HG02970 (cell line): Measurements from ENCODE around the gene PDGFD.

ENCODE experiments used
- ATAC-seq: cut with Tn5 transposase; IDR thresholded peaks from one replicate; pipeline ENCODE4 v1.9.1; 2021; ENCODE audit warnings: mild to moderate bottlenecking, moderate library complexity, moderate number of reproducible peaks; ENCODE audit not compliant: unreplicated experiment, low FRiP score

The PDGFD gene

DNA sequence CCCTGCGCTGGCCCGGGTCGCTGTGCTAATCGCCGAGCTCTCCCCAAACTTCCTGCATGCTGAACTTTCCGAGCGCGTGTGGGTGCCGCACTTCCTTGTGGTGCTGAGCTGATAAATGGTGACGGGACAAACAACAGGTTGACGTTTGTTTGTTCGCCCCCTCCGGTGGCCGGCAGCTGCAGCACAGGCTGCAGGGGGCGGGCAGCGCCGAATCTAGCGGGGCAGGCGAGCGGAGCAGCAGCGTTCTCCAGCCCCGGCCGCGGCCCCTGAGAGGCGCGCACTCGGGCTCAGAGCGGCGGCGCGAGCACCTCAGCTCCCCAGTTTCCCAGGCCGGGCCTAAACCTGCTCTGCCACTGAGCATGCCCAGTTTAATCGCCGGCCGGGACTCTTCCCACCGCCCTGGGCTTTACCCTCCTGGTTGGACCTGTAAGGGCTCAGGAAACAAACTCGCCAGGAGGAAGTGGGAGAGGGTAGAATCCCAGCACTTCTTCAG, at the start of gene PDGFD:
PDGFD (minus strand) TSS at position 120 of the 493 bp plus-strand sequence.
- ATAC-seq: peak; percentile 95

DNA sequence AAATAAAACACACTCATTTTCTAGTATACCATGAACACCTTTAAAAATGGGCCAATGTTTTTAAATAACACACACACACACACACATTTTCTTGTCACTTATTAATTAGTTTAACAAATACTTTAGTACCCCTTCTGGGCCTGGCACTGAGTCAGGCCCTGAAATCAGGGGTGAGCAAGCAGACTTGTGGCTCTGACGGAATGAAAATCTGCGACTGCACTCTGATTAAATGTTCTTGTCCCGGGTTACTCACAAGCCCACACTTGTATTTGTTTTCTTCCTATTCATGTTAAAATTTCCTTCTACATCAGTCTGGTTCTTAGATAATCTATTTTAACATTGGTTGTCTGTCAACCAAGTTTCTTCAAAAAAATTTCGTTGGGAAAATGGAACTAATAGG, 43.0 kb upstream of the PDGFD start:
- no peak for ATAC-seq

DNA sequence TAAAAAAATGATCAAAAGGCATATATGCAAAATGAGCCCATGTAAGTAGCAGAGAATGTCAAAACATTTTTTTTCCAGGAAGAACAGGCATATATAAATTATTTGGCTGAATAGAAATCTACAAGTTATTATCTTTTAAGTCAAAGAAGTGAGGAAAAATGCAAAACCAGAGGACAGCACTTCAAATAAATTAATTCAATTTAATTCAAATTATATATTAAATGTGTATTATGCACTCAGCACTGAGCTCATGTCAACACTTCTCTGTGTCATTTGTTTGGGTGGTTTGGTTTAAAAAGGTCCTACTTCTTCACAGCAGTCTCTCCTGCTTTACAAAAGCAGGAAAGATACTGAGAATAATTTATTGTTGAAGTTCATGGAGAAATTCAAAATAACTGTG, 41.9 kb upstream of the PDGFD start:
- ATAC-seq: no peak

DNA sequence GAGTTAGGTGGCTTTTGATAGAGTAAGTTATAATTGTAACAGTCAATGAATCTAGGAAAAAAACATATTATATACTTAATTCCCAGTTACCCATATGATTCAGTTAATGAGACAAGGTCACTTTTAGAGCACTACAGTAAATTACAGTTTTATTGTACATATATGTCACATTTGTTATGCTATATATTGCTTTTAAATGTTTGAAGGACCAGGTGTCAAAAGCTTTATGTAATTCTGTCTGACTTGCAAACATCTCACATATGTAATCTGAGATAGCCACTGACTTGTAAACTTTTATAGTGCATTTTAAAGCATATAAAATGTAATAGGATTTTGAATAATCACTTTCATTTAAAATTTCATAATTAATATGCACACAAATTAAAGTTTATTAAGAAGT, 36.7 kb upstream of the PDGFD start:
- ATAC-seq: no peak

DNA sequence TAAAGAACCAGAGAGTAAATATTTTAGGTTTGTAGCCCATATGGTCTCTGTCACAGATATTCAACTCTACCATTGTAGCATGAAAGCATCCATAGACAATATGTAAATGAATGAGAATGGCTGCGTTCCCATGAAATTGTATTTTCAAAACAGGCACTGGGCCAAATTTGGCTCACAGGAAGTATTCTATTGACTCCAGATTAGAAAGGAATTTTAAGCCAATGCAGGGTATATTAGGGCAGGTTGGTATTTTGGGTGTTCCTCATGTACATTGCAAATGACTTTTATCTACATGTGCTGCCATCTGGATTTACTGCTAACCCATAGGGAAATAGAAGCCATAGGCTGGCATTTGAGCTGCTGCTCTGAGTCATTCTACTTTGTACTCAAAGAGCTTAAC, 35.1 kb upstream of the PDGFD start:
- no peak for ATAC-seq

DNA sequence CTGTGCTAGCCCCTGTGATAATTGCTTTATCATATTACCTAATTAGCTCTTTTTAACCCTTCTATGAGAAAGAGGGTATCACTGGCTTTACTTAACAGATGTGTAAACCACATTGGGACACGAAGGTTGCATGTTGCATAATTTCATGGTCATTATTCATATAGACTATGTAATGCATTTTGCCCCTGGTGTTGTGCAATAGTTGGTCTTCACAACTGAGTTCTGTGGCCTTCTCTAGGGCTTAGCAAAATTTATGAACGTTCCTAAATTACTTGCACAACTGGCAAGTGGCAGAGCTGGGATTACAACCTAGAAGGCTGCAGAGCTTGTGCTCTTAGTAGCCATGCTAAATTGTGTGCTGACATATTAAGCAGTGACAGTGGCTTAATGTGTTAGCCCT, 34.6 kb upstream of the PDGFD start:
- no peak for ATAC-seq

DNA sequence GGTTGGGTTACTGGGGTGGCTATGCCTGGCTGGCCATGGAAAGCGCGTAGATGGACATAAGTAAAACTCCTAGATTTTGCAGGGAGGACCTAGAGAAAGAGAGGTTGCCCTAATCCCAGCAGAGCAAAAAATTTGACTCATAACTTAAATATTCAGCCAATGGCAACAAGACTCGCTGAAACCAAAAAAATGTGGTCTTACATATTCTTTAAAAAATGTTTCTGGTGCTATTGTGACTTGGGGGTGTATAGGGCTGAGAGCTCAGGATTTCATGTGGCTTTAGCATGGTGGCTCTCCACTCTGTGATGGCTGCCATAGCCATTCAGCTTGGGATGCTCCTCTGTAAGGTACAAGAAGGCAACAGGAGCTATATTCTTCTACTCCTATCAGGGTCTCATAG, 27.2 kb upstream of the PDGFD start:
- ATAC-seq: no peak

DNA sequence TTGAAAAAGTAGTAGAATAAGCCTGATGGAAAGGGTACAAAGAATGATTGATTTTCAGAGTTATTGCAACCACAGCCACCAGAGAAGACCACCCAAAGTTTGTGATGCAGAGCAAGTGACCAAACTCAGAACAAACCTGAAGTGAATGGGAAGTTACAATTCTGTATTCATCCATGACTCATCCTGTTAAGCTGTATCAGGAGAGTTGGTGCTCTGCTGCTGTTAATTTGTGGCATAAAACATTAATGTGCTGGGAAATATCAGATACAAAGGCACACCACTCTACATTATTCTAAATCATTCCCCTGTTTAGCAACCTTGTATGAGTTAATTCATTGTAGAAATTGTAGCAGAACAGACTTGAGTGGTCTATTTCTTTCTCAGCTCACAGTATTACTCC, 19.6 kb upstream of the PDGFD start:
- ATAC-seq: no peak

DNA sequence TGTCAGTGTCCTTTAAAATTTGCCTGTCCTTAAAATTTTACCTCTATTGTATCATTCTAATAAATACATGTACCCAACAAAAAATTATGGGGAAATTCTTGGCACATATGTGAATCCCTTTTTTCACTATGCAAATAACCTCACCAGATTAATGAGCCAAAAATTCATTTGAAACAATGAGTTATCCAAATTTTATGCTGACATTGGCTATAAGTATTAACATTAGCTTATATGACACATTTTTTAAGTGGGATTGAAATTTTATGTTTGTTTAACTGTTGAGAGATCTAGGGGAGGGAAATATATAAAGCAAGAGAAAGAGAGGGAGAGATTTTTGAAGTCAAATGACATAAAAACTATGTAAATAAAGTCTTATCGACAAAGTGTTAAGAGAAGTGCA, 11.8 kb upstream of the PDGFD start:
- no peak for ATAC-seq

DNA sequence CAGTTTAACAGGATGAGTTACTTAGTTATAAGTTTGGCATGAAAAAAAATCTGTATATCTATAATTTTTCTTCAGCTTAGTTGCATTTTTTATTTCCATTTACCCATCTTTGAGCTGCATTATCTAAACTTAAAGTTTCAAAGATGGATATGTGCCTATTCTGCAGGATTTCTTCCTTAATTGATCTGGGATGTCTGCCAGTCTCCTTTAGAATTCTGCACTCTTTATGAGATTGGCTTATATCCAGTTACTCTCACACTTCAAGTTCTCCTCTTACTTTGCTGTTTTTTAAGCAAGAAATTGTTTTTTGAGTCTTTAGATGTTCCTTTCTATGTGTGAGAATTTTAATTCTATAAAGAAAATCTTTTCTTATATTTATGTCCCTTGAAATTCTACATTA, 5.1 kb upstream of the PDGFD start:
- ATAC-seq: no peak

DNA sequence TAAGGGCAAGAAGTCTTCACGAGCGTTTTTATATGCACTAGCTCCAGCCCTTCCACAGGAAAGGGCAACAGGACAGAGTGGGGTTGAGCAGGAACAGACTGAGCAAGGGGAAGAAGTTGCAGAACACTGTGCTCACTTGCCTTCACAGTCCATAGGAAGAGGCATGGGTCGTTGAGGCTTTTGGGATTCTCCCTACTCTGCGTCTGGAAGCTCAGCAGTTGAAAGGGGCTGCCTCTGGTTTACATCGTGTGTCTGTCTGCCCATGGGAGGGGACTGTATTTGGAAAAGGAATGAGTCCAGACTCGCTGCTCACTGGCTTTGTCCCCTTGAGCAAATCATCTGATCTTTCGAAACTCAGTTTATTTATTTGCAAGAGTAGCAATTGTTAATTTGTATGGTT, 1.1 kb upstream of the PDGFD start:
- ATAC-seq: no peak

DNA sequence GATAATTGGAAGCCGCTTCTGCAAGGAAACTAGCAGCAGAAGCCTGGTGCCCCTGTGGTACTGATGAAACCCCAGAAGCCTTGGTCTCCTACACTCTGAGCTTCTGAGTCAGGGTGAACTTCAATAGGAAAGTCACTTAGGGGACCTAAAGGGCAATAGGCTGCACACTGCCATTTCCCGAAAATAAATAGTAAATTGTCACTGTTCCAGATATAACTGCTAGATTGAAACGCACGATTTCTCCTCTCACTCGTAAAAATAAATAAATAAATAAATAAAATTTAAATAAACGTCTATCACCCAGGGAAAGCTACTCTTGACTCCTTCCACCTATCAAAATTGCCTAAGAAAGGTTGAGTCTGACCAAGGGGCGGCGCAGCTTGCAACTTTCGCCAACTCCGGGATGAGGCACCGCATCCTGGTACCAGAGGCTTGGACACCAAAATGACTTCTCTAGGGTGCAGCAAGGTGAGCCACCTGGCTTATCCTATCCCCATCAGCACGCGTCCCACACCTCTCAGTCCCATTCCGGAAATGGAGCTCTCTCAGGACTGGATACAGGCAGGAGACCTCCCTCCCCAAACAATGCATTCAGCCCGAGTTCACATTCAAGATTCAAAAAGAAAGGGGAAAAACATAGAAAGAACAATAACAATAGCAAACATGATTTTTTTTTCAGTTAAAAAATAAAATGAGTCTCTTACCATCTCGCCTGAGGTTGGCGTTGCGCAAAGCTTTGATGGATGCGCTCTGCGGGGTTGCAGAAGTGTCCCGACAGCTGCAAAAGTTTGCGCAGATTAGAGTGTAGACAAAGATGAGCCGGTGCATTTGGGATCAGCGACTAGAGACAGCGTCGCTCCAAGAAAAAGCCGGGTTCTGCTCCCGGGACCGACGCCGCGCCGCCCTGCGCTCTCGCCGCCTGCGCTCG, 583 bp downstream of the PDGFD start:
- ATAC-seq: no peak

DNA sequence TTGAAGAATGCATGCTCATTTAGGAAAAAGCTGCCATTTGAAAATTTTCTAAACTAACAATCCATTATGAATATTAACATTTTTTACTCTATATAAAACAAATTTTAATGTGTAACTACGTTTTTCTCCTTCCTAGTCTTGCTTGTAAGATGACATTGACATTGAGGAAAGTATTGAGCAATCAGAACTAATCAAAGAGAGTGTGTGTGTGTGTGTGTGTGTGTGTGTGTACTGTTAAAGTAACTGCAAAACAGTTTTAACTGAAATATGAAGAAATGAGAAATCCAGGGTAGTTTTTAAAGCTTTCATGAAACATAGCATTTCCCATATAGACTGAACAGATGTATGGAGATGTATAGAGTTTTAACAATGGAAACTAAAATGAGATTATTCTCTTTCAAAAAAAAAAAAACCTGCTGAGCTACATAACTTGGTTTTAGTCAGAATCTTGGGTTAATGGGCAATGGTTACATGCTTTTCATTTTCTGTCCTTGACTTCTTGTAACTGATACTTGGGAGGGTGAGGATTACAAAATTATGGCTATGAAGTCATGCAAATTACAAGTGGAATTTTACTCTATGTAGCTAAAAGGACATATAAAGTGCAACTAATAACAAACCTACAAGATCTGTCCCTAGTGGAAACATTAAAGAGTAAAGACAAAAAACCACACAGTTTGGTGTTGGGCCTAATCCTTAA, 2.0 kb downstream of the PDGFD start:
- ATAC-seq: no peak

DNA sequence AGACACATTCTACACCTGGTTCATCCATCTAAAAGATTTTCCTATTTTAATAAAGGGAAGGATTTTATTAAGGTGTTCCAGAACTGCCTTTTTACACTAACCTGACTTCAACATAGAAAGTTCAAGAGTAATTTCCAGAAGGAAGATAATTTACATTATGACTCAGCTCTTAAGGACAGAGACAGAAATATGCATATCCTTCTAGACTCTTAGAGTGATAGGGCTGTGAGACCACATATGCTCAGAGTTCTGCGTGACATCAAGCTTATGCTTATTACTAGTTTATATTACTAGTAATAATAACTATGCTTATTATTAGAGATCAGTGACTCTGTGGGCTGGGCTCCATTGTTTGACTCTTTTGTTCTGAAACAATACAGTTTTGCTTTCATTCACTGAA, 4.6 kb downstream of the PDGFD start:
- no peak for ATAC-seq

DNA sequence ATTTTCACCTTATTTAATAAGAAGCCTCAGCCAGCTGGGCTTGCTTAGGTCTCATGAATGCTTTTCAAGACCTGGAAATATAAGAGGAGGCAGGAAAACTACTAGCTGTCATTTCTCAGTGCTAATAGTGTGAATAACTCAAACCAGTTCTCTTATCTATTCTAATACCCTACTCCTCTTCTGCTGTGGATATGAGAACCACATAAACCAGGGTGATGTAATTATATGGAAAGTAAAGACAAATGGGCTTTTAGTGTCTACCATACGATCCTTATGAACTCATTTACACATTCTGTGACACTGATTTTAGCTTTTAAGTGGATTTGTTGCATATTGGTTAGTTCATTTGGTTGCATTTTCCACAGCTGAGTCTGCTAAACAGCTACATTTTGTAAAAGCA, 8.6 kb downstream of the PDGFD start:
- ATAC-seq: no peak

DNA sequence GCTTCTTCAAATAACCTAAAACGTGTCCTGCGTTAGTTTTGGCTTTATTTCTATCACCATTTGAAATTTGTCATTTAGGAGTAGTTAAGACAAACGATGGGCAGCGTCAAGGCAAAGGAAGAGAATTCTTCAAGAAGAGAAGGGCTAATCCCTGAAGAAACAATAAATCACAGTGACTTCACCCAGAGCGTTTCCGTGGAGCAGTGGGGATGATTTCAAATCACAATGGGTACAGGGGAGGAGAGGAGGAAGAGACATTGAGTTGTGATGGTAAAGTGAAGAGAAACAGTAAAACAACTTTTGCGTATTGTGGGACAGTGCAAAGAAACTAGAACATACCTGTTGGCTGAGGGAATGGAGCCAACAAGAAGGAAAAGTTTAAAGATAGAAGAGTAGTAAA, 9.7 kb downstream of the PDGFD start:
- ATAC-seq: no peak

DNA sequence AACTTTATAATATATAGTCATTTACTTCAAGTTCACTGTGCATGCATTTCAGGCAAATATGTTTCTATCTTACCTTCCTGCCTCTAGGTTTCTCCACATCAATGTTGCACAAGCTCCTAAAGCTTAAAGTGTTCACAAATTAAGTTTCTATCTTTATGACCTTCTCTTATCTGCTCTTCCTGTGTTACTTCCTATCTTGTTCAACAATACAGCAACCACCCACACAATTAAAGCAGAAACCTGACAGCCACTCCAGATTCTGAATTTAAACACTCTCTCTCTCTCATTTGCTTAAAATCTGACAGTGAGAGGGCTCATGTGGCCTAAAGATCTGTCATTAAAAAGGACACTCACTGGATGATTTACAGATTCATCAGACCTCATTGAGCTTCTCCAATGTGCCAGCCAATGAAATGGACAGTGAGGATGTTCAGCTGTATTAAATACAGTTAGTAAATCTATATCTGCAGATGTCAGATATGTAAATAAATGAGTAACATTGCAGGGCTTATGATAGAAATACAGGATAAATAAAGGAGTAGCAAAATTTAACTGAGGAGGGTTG, 10.9 kb downstream of the PDGFD start:
- ATAC-seq: no peak

DNA sequence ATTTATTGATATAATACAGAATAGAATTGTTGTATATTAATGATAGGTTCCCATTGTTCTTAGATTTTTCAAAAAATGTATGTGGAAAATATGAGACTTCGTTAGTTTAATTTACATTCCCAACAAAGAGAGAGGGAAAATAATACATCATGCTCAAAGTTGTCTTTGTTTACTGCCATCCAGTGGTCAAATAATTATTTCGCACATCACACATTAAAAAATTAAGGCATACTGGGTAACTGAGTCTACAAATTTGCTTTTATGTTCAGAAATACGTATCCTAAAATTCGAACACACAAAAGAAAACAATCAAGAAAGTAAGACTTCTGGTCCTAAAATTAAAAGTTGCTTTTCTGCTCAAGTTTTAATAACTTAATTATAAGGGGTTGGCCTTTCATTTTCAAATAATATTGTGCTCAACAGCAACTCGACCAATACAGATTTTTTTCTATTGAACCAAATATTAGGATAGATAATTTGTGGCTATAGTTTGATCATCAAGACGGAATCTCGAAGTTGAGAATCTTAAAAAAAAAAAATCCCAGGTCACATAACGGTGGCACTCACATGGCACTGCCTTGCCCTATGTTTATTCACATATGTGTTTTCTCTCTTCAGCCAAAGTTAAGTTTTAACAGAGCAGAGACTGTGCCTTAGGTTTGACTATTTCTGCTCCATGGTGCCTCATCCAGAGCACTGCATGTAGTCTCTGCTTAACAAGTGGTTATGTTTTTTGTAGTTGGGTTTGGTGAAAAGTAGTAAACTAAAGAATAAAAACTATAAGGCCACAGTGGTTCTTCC, 12.3 kb downstream of the PDGFD start:
- ATAC-seq: no peak

DNA sequence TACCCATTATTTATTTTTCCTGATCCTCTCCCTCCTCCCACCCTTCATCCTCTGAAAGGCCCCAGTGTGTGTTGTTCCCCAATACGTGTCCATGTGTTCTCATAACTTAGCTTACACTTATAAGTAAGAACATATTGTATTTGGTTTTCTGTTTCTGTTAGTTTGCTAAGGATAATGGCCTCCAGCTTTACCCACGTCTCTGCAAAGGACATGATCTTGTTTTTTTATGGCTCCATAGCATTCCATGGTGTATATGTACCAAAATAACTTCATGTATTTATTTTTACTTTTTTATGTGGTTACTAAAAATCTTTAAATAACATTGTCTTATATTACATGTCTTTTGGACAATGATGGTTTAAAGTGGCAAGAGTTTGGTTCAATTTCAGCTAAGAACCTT, 15.2 kb downstream of the PDGFD start:
- ATAC-seq: no peak

DNA sequence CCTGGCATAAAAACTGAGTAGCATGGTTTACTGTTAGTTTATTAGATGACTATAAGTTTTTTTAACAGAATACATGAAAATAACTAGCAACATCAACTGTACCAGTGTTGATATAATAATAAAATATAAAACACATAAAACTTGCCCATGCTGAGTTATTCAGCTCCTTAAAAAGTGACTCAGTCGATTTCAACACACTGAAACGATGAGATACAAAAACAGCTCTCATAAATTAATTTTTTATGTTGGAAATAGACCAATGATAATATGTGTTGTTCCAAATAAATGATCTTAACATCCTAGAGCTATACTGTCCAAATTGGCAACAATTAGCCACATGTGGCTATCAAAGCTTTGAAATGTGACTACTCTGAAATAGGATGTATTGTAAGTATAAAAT, 15.9 kb downstream of the PDGFD start:
- no peak for ATAC-seq

DNA sequence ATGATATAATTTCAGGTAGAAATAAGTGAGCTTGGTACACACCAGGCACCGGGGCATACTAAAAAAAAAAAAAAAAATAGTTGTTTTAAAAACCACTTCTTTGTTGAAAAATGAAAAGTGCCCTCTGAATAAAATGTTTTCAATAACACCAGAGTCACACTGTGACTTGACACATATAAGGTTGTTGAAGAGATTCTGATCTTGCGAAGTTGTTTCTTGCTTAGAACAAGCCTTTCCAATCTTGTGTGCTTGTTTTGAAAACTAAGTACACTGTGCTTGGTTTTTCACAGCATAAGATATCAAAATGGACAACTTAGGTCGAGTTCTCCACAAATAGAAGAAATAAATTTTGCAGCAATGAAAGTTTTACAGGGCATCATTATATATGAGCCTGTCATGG, 17.0 kb downstream of the PDGFD start:
- ATAC-seq: no peak
